Fibroblast of the aortic adventitia (primary cell): ENCODE measurements around the gene VPS41. TPM values are rescaled to one million over a fixed set of nuclear protein-coding genes. Genes with fewer than 3 reads are reported as not detected.

ENCODE experiments used
- DNase-seq: peaks from one replicate; pipeline ENCODE4 v3.0.0-alpha.2; 2010; ENCODE audit warnings: low read depth
- H3K4me3 ChIP-seq: 2 replicates; pipeline ENCODE4 v1.5.1; 2011; ENCODE audit warnings: low read depth, mild to moderate bottlenecking, control low read depth, low read length, moderate library complexity
- total RNA-seq: library from RNA; depleted of rRNA; stranded (reverse); fragments of >200 nt; gene quantifications from 2 replicates; pipeline ENCODE4 v1.2.3, GENCODE V29; 2012; ENCODE audit warnings: low replicate concordance
- TF ChIP-seq, protein P1 (sequence below): IDR thresholded peaks from 2 replicates; pipeline ENCODE4 v1.5.1; 2011; ENCODE audit warnings: mild to moderate bottlenecking, low read length, control low read depth, inconsistent platforms; ENCODE audit not compliant: insufficient read depth

Gene VPS41
- total RNA-seq, 1 donor: 58.0 TPM

DNA sequence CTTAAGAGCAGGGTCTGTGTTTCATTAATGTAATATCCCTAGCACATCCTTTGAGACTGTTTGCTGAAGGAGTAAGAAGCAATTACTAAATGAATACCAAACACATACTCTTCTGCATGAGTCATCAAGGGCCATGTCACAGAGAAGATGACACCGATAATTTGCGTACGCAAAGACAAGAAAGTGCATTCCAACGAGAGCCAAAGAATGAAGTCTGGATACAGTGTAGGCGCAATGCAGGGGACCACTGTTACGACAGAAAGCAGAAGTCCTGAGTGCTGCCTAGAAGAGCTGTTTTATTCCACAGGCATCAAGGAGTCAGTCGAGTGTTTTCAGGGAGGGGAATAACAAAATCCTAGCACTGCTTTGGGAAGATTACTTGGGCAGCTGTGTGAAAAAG is 62.7 kb downstream of the VPS41 start:
- no peak for DNase-seq
- no peak overlapping the region for H3K4me3 ChIP-seq
- TF ChIP-seq, protein P1, sequence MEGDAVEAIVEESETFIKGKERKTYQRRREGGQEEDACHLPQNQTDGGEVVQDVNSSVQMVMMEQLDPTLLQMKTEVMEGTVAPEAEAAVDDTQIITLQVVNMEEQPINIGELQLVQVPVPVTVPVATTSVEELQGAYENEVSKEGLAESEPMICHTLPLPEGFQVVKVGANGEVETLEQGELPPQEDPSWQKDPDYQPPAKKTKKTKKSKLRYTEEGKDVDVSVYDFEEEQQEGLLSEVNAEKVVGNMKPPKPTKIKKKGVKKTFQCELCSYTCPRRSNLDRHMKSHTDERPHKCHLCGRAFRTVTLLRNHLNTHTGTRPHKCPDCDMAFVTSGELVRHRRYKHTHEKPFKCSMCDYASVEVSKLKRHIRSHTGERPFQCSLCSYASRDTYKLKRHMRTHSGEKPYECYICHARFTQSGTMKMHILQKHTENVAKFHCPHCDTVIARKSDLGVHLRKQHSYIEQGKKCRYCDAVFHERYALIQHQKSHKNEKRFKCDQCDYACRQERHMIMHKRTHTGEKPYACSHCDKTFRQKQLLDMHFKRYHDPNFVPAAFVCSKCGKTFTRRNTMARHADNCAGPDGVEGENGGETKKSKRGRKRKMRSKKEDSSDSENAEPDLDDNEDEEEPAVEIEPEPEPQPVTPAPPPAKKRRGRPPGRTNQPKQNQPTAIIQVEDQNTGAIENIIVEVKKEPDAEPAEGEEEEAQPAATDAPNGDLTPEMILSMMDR: no peak

DNA sequence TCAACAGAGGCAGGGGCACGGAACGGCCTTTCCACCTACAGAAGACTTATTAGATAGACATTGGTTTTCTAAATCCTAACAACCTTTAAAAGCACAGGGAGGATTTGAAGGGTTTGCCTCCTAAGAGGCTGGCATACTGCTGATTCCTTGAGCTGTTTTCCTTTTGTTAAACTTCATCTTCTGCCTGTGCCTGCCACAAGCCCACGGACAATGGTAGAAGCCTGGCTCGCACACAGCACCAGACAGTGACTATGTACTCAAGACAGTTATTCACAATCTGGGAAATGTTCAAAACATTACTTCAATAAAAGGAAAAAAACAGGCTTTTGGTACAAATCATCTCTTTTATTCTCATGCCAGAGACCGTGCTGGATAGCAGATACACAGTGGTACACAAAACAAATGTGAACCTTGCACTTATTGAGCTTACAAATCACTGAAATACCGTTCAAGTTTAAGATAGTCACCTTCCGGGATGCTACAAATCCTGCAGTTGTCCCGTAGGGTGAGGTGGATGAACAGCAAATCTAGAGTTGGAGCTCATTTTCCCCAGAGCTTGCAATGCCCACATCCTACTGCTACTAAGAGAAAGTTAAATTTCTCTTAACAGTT is 63.9 kb downstream of the VPS41 start:
- H3K4me3 ChIP-seq: no peak overlapping the region
- TF ChIP-seq, protein P1: no peak
- DNase-seq: no peak

DNA sequence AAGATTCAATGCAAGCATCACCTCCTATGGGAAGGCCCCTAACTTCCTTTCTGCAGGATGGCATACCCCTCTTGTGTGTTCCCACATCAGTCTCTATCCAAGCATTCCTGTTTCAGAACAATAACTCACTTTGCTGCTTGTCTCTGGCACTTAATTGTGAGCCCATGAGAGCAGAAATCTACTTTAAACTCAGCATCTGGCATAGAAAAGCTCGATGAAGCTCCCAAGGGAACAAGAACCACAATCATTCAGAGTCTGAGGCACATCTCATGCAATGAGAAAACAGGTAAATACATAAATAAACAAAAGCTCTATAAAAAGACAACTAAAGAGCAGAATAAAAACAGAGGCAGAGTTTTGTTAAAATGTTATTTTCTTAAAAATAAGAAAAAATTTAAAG is 66.2 kb downstream of the VPS41 start:
- H3K4me3 ChIP-seq: no peak overlapping the region
- DNase-seq: no peak
- TF ChIP-seq, protein P1: no peak

DNA sequence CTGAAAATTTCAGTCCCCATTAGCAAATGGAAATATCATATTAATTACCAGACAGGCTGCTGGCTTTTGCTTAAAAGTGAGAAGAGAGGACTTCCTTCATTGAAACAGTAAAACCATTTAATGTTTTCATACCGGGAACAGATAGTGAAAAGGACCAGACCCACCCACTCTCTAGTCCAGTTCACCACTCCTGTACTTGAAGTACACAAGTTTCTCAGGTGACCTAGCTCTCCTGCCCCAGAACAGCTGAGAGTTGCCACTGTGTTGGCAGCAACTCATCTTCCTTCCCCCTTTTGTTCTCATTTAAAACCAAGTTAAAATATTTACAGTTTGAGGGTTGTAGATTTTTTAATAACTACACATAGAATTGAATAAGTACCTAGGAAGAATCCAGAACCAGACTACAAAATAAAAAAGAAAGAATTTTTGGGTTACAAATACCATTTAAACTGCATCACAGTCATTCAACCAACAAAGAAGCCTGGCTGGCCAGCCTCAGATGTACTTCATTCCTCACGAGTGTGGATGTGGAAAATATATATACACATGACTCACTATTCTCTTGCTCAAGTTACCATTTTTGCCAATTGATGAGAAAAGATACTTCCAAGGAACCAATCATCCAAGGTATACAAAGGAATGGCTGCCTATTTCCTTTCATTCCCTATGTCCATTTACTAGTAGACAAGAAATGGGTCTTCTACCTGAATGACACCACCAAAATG is 68.1 kb downstream of the VPS41 start:
- peak; percentile 71 for DNase-seq
- H3K4me3 ChIP-seq: no peak overlapping the region
- TF ChIP-seq, protein P1: no peak

DNA sequence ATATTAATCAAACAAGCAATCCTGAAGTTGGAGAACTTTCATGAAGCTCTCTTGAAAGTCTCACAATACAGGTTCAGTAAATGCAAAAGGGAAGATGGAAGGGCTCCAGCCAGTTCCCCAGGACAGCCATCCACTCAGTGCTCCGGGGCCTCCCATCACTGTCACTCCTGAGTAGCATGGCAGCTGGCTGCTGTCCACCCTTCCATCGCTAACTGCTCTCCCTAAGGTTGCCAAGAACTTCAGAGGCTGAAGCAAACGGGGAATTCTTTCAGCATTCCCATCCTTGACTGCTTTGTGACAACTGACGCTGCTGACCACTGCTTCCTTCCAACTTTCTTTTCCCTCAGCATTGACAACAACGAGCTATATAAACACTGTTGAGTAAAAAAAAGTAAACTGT is 69.1 kb downstream of the VPS41 start:
- no peak overlapping the region for H3K4me3 ChIP-seq
- DNase-seq: no peak
- TF ChIP-seq, protein P1: no peak

DNA sequence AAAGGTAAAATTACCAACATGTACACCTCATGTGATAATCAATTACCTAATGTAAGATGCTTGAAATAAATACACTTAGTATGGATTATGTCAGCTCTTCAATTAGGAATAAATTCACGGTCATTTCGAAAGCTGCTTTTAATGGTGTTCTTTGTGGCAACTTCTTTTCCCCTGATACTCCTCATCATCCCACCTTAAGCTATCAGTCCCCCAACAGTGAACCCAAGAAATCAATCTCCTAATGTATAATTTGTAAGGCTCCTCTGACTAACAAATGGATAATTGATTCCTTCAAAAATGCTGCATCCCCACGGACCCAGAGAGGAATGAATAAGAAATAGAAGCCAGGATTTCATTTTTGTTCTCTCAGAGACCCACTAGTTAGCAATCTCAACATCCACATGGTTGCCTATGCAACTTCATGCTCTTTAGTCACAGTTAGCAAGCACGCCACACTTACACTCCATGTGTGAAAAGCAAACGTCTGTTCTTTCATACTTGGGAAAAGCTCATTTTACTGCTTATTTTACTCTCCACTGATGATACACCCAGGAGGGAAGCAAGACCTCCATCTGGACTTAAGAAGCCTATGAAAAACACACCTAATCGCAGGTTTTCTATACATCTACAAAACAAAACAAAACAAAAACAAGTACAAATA is 70.1 kb downstream of the VPS41 start:
- TF ChIP-seq, protein P1: no peak
- H3K4me3 ChIP-seq: no peak overlapping the region
- DNase-seq: no peak
